NCI-H2107 treated with DMSO at 0.1 percent for 48 hours (cell line): ENCODE results near the gene ZMAT5.

Experiments used
- DNase-seq: peaks from one replicate; lab custom pipeline; 2025; ENCODE audit not compliant: unreplicated experiment; lab: John Stamatoyannopoulos, UW

ZMAT5 gene

GRCh38 chr22:29712119-29712518 is 54.7 kb downstream of the ZMAT5 start:
- no peak for DNase-seq

- DNase-seq: no peak
Observed at GRCh38 chr22:29710922-29711593, 55.7 kb downstream of the ZMAT5 start.

- no peak for DNase-seq
Observed at GRCh38 chr22:29710193-29710592, 56.6 kb downstream of the ZMAT5 start.

GRCh38 chr22:29707471-29707870 is 59.3 kb downstream of the ZMAT5 start:
- no peak for DNase-seq

- no peak for DNase-seq
Observed at GRCh38 chr22:29707010-29707409, 59.8 kb downstream of the ZMAT5 start.

GRCh38 chr22:29706486-29706885 is 60.3 kb downstream of the ZMAT5 start:
- DNase-seq: no peak

- no peak for DNase-seq
Observed at GRCh38 chr22:29705651-29706050, 61.2 kb downstream of the ZMAT5 start.

- peak; percentile 39 for DNase-seq
Observed at GRCh38 chr22:29704528-29705285, 62.1 kb downstream of the ZMAT5 start.

GRCh38 chr22:29703569-29704195 is 63.1 kb downstream of the ZMAT5 start:
- no peak for DNase-seq

GRCh38 chr22:29702931-29703501 is 63.8 kb downstream of the ZMAT5 start:
- peak; percentile 31 for DNase-seq

GRCh38 chr22:29702000-29702930 is 64.5 kb downstream of the ZMAT5 start:
- DNase-seq: peak; percentile 8

GRCh38 chr22:29701155-29701999 is 65.4 kb downstream of the ZMAT5 start:
- peak; percentile 14 for DNase-seq

- peak; percentile 52 for DNase-seq
Observed at GRCh38 chr22:29700900-29701154, 66.0 kb downstream of the ZMAT5 start.

- DNase-seq: peak; percentile 52
Observed at GRCh38 chr22:29700206-29700899, 66.5 kb downstream of the ZMAT5 start.

GRCh38 chr22:29697853-29698598 is 68.8 kb downstream of the ZMAT5 start:
- no peak for DNase-seq

GRCh38 chr22:29695129-29695926 is 71.5 kb downstream of the ZMAT5 start:
- peak; percentile 17 for DNase-seq

GRCh38 chr22:29693671-29694070 is 73.1 kb downstream of the ZMAT5 start:
- DNase-seq: no peak

- DNase-seq: no peak
Observed at GRCh38 chr22:29693161-29693560, 73.6 kb downstream of the ZMAT5 start.
